Kidney epithelial cell (primary cell): ENCODE results near the gene NTN3. TPM values are rescaled to one million over a fixed set of nuclear protein-coding genes. Genes with fewer than 3 reads are reported as not detected.
A peak's percentile ranks its signal among the peaks of the same experiment; 100 is the strongest.

ENCODE experiments used
- DNase-seq: peaks from one replicate; pipeline ENCODE4 v3.0.0-alpha.2; 2010; ENCODE audit warnings: low read depth
- H3K27me3 ChIP-seq: 2 replicates; pipeline ENCODE4 v1.6.0; 2011; ENCODE audit warnings: low read length; ENCODE audit not compliant: control insufficient read depth, insufficient read depth
- H3K36me3 ChIP-seq: 2 replicates; pipeline ENCODE4 v1.5.1; 2011; ENCODE audit warnings: low read length; ENCODE audit not compliant: control insufficient read depth, insufficient read depth
- H3K4me3 ChIP-seq: 2 replicates; pipeline ENCODE4 v1.5.1; 2011; ENCODE audit warnings: low read depth, mild to moderate bottlenecking, control low read depth, low read length
- CTCF ChIP-seq: IDR thresholded peaks from 2 replicates; pipeline ENCODE4 v1.5.1; 2011; ENCODE audit warnings: mild to moderate bottlenecking, moderate library complexity, low read length, control low read depth, inconsistent platforms; ENCODE audit not compliant: insufficient read depth, poor library complexity, severe bottlenecking
- total RNA-seq: library from RNA; depleted of rRNA; stranded (reverse); fragments of >200 nt; gene quantifications from 2 replicates; pipeline ENCODE4 v1.2.3, GENCODE V29; 2015

NTN3 gene
- total RNA-seq, 1 donor from 2014 or later: 0.17 TPM

GRCh38 chr16:2514333-2515179 is 43.5 kb downstream of the NTN3 start:
- no peak for DNase-seq
- TF ChIP-seq CTCF: no peak
- H3K4me3 ChIP-seq: peak overlapping the region; percentile 93
- no peaks in the 10 kb centered on the region for H3K27me3 ChIP-seq
- no peaks in the 10 kb centered on the region for H3K36me3 ChIP-seq

- no peak for DNase-seq
- Histone ChIP-seq H3K36me3 (no peaks in the 10 kb centered on the region), H3K4me3 (peak overlapping the region; percentile 93), H3K27me3 (no peaks in the 10 kb centered on the region)
- no peak for TF ChIP-seq CTCF
Observed at GRCh38 chr16:2515180-2515851, 44.2 kb downstream of the NTN3 start.

- TF ChIP-seq CTCF: no peak
- Histone ChIP-seq H3K36me3 (peaks cover 3% of the 10 kb centered on the region), H3K27me3 (no peaks in the 10 kb centered on the region), H3K4me3 (no peak overlapping the region)
- no peak for DNase-seq
Observed at GRCh38 chr16:2516391-2517240, 45.5 kb downstream of the NTN3 start.

GRCh38 chr16:2517954-2518605 is 47.0 kb downstream of the NTN3 start:
- Histone ChIP-seq H3K4me3 (no peak overlapping the region), H3K27me3 (no peaks in the 10 kb centered on the region), H3K36me3 (peaks cover 3% of the 10 kb centered on the region)
- no peak for DNase-seq
- TF ChIP-seq CTCF: no peak

GRCh38 chr16:2518823-2519710 is 48.0 kb downstream of the NTN3 start:
- peaks cover 5% of the 10 kb centered on the region for H3K36me3 ChIP-seq
- H3K27me3 ChIP-seq: no peaks in the 10 kb centered on the region
- no peak for DNase-seq
- TF ChIP-seq CTCF: no peak
- no peak overlapping the region for H3K4me3 ChIP-seq
